Measurements from ENCODE around the gene ZBTB7C.

- no peak for TF ChIP-seq CTCF (optimal IDR thresholded peaks at IDR 0.05 in 1 of 3, IDR thresholded peaks at IDR 0.05 in 1 of 3, conservative IDR thresholded peaks at IDR 0.05 in 1 of 3; ENCODE audit: extremely low read depth in 1 of 3, insufficient read depth in 2 of 3, low read length in 3 of 3)
- peak; percentile 4 for TF ChIP-seq EZH2 (IDR thresholded peaks at IDR 0.05; ENCODE audit: low read length)
Measured at GRCh38 chr18:48407358-48407757, 1.8 kb downstream of the ZBTB7C start.
